Activated naive CD4-positive, alpha-beta T cell treated with anti-CD3 and anti-CD28 coated beads, Interleukin-2, amount 50 U/mL, for 24 hours (primary cell): ENCODE results near the gene ANKFY1.
"Not testable (repeated sequence)": the region's sequence is repeated elsewhere in the genome, so short reads cannot be mapped to it uniquely, and the experiment has no call there.

Experiments
- H3K27ac Mint-ChIP-seq: one replicate; pipeline ENCODE4 v1.8.0; 2021; ENCODE audit warnings: mild to moderate bottlenecking, mixed read lengths
- H3K27me3 Mint-ChIP-seq: one replicate; pipeline ENCODE4 v1.8.0; 2021; ENCODE audit warnings: mixed read lengths
- H3K36me3 Mint-ChIP-seq: one replicate; pipeline ENCODE4 v1.8.0; 2021; ENCODE audit warnings: mixed read lengths
- H3K4me1 Mint-ChIP-seq: one replicate; pipeline ENCODE4 v1.8.0; 2021; ENCODE audit warnings: mixed read lengths
- H3K4me3 Mint-ChIP-seq: one replicate; pipeline ENCODE4 v1.8.0; 2021; ENCODE audit warnings: mild to moderate bottlenecking, mixed read lengths
- H3K9me3 Mint-ChIP-seq: one replicate; pipeline ENCODE4 v1.8.0; 2021; ENCODE audit warnings: mixed read lengths

ANKFY1 gene

GRCh38 chr17:4147751-4148310 lies 115.9 kb downstream of the ANKFY1 start:
- peaks cover 8% of the 10 kb centered on the region for H3K4me1 Mint-ChIP-seq
- peaks cover 4% of the 10 kb centered on the region for H3K36me3 Mint-ChIP-seq
- no peaks in the 10 kb centered on the region for H3K9me3 Mint-ChIP-seq
- no peak overlapping the region for H3K27ac Mint-ChIP-seq
- no peak overlapping the region for H3K4me3 Mint-ChIP-seq
- no peaks in the 10 kb centered on the region for H3K27me3 Mint-ChIP-seq

- H3K4me1 Mint-ChIP-seq, result peaks cover 13% of the 10 kb centered on the region
- no peaks in the 10 kb centered on the region for H3K27me3 Mint-ChIP-seq
- H3K4me3 Mint-ChIP-seq, result no peak overlapping the region
- no peaks in the 10 kb centered on the region for H3K9me3 Mint-ChIP-seq
- H3K27ac Mint-ChIP-seq, result peak overlapping the region; percentile 46
- peaks cover 4% of the 10 kb centered on the region for H3K36me3 Mint-ChIP-seq
These were observed 117.1 kb downstream of the ANKFY1 start for GRCh38 chr17:4146641-4147040.

- Mint-ChIP-seq H3K4me1 (peaks cover 36% of the 10 kb centered on the region), H3K27ac (peak overlapping the region; percentile 100), H3K27me3 (no peaks in the 10 kb centered on the region), H3K36me3 (peaks cover 2% of the 10 kb centered on the region), H3K9me3 (no peaks in the 10 kb centered on the region), H3K4me3 (peak overlapping the region; percentile 100)
These were observed 119.4 kb downstream of the ANKFY1 start for GRCh38 chr17:4144422-4144747.

- H3K4me1 Mint-ChIP-seq, result peaks cover 41% of the 10 kb centered on the region
- H3K36me3 Mint-ChIP-seq, result peaks cover 2% of the 10 kb centered on the region
- H3K9me3 Mint-ChIP-seq, result no peaks in the 10 kb centered on the region
- peak overlapping the region; percentile 100 for H3K27ac Mint-ChIP-seq
- peak overlapping the region; percentile 100 for H3K4me3 Mint-ChIP-seq
- no peaks in the 10 kb centered on the region for H3K27me3 Mint-ChIP-seq
These were observed 120.0 kb downstream of the ANKFY1 start for GRCh38 chr17:4143563-4144421.

GRCh38 chr17:4142107-4142900 lies 121.5 kb downstream of the ANKFY1 start:
- no peaks in the 10 kb centered on the region for H3K27me3 Mint-ChIP-seq
- peak overlapping the region; percentile 100 for H3K4me3 Mint-ChIP-seq
- peaks cover 2% of the 10 kb centered on the region for H3K36me3 Mint-ChIP-seq
- no peaks in the 10 kb centered on the region for H3K9me3 Mint-ChIP-seq
- peaks cover 55% of the 10 kb centered on the region for H3K4me1 Mint-ChIP-seq
- H3K27ac Mint-ChIP-seq, result peak overlapping the region; percentile 82

- Mint-ChIP-seq H3K9me3 (no peaks in the 10 kb centered on the region), H3K27me3 (no peaks in the 10 kb centered on the region), H3K4me1 (peaks cover 68% of the 10 kb centered on the region), H3K4me3 (peak overlapping the region; percentile 28), H3K36me3 (peaks cover 2% of the 10 kb centered on the region), H3K27ac (peak overlapping the region; percentile 83)
These were observed 123.7 kb downstream of the ANKFY1 start for GRCh38 chr17:4140125-4140524.

- H3K27ac Mint-ChIP-seq, H3K27me3 Mint-ChIP-seq, H3K36me3 Mint-ChIP-seq, H3K9me3 Mint-ChIP-seq: not testable (repeated sequence)
- H3K4me3 Mint-ChIP-seq, result peak overlapping the region; percentile 11
- H3K4me1 Mint-ChIP-seq, result peaks cover 70% of the 10 kb centered on the region
These were observed 124.8 kb downstream of the ANKFY1 start for GRCh38 chr17:4138906-4139526.

GRCh38 chr17:4136373-4136772 lies 127.4 kb downstream of the ANKFY1 start:
- Mint-ChIP-seq H3K27ac (no peak overlapping the region), H3K9me3 (no peaks in the 10 kb centered on the region), H3K4me1 (peaks cover 75% of the 10 kb centered on the region), H3K36me3 (peaks cover 2% of the 10 kb centered on the region), H3K27me3 (no peaks in the 10 kb centered on the region), H3K4me3 (no peak overlapping the region)

GRCh38 chr17:4135489-4135888 lies 128.3 kb downstream of the ANKFY1 start:
- H3K27me3 Mint-ChIP-seq, result no peaks in the 10 kb centered on the region
- peak overlapping the region; percentile 2 for H3K27ac Mint-ChIP-seq
- peaks cover 75% of the 10 kb centered on the region for H3K4me1 Mint-ChIP-seq
- H3K4me3 Mint-ChIP-seq, result no peak overlapping the region
- H3K9me3 Mint-ChIP-seq, result no peaks in the 10 kb centered on the region
- H3K36me3 Mint-ChIP-seq, result peaks cover 3% of the 10 kb centered on the region

GRCh38 chr17:4134721-4135120 lies 129.1 kb downstream of the ANKFY1 start:
- H3K27ac Mint-ChIP-seq, result peak overlapping the region; percentile 91
- no peaks in the 10 kb centered on the region for H3K9me3 Mint-ChIP-seq
- peaks cover 71% of the 10 kb centered on the region for H3K4me1 Mint-ChIP-seq
- H3K27me3 Mint-ChIP-seq, result no peaks in the 10 kb centered on the region
- peak overlapping the region; percentile 3 for H3K4me3 Mint-ChIP-seq
- H3K36me3 Mint-ChIP-seq, result peaks cover 5% of the 10 kb centered on the region

GRCh38 chr17:4130715-4131114 lies 133.1 kb downstream of the ANKFY1 start:
- Mint-ChIP-seq H3K9me3 (no peaks in the 10 kb centered on the region), H3K4me1 (peaks cover 58% of the 10 kb centered on the region), H3K27ac (no peak overlapping the region), H3K36me3 (peaks cover 7% of the 10 kb centered on the region), H3K4me3 (no peak overlapping the region), H3K27me3 (no peaks in the 10 kb centered on the region)

GRCh38 chr17:4127555-4127954 lies 136.2 kb downstream of the ANKFY1 start:
- no peaks in the 10 kb centered on the region for H3K27me3 Mint-ChIP-seq
- no peak overlapping the region for H3K27ac Mint-ChIP-seq
- no peaks in the 10 kb centered on the region for H3K9me3 Mint-ChIP-seq
- no peak overlapping the region for H3K4me3 Mint-ChIP-seq
- H3K4me1 Mint-ChIP-seq, result peaks cover 46% of the 10 kb centered on the region
- peaks cover 11% of the 10 kb centered on the region for H3K36me3 Mint-ChIP-seq

GRCh38 chr17:4125552-4125951 lies 138.2 kb downstream of the ANKFY1 start:
- peaks cover 32% of the 10 kb centered on the region for H3K4me1 Mint-ChIP-seq

GRCh38 chr17:4124999-4125398 lies 138.8 kb downstream of the ANKFY1 start:
- Mint-ChIP-seq H3K27ac (peak overlapping the region; percentile 20), H3K36me3 (peaks cover 8% of the 10 kb centered on the region), H3K9me3 (no peaks in the 10 kb centered on the region), H3K4me1 (peaks cover 29% of the 10 kb centered on the region), H3K4me3 (no peak overlapping the region), H3K27me3 (no peaks in the 10 kb centered on the region)

More at GRCh38 chr17:4125552-4125951, 138.2 kb downstream of the ANKFY1 start:
- Mint-ChIP-seq H3K27ac (peak overlapping the region; percentile 73), H3K4me3 (no peak overlapping the region), H3K9me3 (no peaks in the 10 kb centered on the region), H3K36me3 (peaks cover 10% of the 10 kb centered on the region), H3K27me3 (no peaks in the 10 kb centered on the region)

- Mint-ChIP-seq H3K36me3 (peaks cover 4% of the 10 kb centered on the region), H3K4me3 (no peak overlapping the region)
These were observed 143.4 kb downstream of the ANKFY1 start for GRCh38 chr17:4120332-4120731.

More at GRCh38 chr17:4120332-4120731, 143.4 kb downstream of the ANKFY1 start:
- H3K4me1 Mint-ChIP-seq, result peaks cover 9% of the 10 kb centered on the region
- no peak overlapping the region for H3K27ac Mint-ChIP-seq
- no peaks in the 10 kb centered on the region for H3K9me3 Mint-ChIP-seq
- H3K27me3 Mint-ChIP-seq, result no peaks in the 10 kb centered on the region
